ENCODE results near the gene GAD2.

Gene GAD2

DNA sequence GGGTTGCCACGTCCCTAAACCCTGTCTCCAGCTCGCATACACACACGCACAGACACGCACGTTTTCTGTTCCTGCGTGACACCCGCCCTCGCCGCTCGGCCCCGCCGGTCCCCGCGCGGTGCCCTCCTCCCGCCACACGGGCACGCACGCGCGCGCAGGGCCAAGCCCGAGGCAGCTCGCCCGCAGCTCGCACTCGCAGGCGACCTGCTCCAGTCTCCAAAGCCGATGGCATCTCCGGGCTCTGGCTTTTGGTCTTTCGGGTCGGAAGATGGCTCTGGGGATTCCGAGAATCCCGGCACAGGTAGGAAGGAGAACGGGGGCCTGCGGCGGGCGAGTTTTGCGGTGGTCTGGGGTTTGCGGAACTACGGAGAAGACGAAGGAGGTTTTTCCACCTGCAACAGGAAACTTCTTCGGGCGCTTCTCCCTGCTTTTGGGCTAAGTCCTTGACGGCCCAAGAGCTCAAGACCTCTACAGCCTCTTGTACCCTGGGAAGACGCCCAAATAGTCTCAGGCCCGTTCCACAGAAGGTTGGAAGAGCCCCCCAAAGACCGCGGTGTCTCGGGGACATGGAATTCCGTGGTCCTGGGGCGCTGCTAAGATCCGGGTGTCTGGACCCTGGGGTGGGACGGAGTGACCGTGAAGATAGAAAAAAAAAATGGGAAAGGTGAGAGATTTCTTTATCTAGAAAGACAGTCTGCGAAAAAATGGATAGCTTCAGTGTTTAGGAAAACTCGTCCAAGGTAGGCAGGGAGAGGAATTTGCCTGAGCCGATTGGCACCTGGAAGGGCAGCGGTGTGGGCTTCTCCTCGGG is at the start of gene GAD2:
Gene GAD2 (plus strand): TSS at position 190 of the 811 bp plus-strand sequence. CDS start 36 bp downstream, at position 226.
- DNase-seq (ENCODE audit: low read depth): no peak

DNA sequence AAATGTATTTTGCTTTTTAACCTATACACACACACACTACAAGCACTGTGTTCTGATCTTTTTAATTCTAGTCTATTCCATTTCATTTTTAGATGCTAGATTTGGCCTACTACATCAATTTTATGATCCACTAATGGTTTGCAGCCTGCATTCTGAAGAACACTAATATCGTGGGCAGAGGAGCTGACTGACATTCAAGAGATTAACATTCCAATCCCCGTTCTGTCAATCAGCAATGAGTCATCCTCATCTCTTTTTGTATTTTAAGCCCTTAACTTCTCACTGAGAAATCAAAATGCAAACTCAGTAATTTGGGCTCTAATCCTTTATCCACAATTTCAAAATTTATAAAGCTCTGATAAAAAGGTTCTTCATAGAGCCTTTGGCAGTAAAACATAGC is 47.1 kb upstream of the GAD2 start:
- no peak for DNase-seq (ENCODE audit: low read depth)

DNA sequence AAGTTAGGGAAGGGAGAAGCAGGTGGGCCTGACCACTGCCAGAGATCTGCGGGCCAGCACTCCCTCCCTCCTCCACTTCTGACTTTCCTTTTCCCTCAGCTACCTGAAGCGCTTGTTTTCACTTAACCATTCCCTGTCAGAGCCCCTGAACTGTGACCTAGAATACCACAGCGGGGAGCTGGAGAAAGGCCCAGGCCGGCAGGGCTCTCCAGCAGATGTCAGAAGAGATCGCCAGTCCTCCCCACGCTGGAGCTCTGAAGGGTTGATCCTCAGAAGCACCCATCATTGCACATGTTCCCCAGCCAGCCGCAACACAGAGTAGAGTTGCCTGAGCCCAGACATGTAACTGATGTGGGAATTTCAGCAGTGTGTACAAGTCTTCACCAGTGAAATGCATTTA is 44.4 kb upstream of the GAD2 start:
- no peak for DNase-seq (ENCODE audit: low read depth)

DNA sequence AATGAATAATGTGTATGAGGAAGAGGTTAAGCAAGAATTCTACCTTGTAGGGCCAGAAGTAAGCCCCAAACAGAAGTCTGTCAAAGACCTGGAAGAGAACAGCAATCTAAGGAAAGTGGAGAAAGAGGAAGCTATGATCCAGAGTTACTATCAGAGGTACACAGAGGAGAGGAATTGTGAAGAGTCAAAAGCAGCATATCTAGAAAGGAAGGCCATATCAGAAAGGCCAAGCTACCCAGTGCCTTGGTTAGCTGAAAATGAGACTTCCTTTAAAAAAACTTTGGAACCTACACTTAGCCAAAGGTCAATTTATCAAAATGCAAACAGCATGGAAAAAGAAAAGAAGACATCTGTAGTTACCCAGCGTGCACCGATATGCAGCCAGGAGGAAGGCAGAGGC is 42.7 kb upstream of the GAD2 start:
- no peak for DNase-seq (ENCODE audit: low read depth)

DNA sequence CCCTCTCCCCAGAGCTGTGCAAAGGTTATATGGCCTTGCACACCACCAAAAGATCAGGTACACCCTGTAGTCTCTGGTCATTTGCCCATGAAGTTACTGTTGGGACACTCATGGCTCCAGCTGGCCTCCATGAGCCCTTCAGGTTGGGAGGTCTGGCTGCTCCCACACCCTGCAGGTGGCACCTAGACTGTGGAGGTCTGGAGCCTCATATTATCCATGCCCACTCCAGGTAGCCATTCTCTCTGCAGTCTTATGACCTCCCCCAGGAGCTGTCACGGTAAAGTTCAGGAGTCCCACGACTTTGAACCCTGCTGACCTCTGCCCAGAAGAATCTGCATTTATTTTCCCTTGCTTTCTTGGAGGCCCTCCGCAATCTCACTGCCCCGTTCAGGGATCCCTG is 39.2 kb upstream of the GAD2 start:
- no peak for DNase-seq (ENCODE audit: low read depth)

DNA sequence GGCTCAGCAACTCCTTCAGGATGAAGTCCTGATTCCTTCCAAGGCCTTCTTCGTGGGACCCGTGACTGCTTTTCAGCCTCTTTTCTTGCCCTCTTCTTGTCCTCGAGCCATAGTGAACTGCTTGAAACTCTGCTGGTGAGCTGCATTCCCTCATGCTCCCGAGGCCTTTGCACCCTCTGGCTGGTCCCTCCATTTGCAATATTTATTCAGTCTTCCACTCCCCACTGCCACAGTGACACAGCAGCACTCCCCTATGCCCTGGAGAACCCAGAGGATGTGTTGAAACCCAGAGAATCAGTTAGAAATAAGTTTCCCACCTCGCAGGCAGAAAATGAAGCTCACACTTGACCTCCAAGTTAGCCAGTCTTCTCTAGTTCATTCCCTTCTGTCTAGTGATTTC is 22.3 kb upstream of the GAD2 start:
- no peak for DNase-seq (ENCODE audit: low read depth)

DNA sequence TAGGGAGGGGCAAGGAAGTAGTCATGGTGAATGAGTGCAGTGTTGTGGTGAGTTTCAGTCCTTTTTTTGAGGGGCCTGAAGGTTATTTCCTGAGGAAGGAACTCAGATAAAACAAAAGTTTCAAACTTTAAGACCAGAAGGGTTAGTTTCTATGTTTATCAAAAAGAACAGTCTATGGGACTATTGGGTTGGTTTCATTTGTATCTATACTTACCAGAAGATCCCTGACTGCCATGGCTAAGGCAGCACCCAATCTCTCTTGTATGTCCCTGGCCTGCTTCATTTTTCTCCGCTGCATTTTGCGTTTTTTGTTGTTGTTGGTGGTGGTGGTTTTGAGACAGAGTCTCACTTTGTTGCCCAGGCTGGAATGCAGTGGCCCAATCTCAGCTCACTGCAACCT is 19.3 kb upstream of the GAD2 start:
- DNase-seq (ENCODE audit: low read depth): no peak

DNA sequence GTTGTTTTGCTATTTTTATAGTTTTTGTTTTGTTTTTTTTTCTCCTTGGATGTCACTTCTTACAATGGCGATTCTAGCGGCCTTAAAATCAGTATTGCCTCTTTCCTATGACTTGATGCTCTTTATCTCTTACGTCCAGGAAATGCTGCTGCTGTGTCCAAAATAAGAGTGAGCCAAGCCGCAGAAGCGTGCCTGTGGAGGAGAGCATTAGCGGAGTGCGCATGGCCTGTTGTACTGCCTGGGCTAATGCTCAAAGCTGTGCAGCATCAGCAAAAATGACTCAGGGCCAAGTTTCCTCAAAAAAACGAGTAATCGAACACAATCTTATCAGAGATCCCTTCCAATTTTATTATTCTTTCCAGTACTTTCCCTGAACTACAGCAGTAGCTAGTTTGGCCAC is 18.5 kb upstream of the GAD2 start:
- no peak for DNase-seq (ENCODE audit: low read depth)

DNA sequence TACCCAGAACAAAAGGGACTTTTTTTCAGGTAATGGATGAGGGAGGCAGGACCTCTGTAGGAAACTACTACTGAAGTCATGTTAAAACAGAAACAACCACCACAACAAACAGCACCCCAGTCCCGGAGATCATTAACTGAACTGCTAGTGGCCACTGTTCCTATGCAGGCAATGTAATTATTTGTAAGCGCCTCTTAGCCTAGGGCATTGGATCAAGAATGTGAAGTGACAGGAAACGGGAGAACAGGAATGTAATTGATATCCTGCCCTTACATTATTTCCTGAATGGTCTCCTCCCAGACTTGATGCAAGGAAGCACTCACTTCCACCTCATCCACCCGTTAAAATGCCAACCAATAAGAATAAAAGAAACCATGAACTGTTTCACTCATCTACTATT is 16.7 kb upstream of the GAD2 start:
- DNase-seq (ENCODE audit: low read depth): no peak

DNA sequence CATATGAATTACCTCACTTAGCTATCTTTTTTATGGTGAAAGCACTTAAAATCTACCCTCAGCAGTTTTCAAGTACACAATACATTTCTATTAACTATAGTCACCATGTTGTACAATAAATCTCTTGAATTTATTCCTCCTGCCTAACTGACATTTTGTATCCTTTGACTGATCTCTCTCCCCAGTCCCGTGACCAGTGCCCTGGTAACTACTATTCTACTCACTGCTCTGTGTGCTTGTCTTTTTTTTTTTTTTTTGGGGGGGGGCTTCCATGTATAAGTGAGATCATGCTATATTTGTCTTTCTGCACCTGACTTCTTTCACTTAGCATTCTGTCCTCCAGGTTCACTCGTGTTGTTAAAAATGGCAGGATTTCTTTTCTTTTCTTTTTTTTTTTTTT is 11.4 kb upstream of the GAD2 start:
- no peak for DNase-seq (ENCODE audit: low read depth)

DNA sequence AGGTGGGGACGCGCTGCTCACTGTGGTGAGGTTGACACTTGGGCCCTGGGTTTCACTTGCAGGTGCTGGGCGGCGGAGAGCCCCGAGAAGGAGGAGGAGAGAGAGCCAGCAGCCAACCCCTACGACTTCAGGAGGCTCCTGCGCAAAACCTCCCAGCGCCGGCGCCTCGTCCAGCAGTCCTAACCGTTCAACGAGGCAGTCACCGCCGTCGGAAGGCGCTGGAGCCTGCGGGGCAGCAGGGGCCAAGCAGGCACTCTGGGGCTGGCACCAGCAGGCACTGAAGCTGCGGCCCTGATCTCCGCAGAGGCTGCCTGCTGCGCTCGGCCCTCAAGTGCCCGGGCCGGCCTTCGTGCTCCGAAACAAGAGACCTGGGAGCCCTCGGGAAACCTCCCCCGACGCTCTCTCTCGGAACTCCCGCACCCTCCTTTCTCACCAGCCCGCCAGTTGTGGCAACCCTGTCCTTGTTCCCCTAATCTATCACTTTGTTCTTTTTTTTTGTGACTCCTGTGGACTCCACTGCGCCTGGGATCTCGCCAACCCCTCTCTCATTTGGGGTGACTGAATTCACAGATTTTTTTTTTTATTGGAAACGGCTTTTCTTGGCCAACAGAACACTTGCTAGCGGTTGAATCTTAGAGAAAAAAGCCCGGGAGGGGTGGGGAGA is 4.7 kb upstream of the GAD2 start:
- DNase-seq (ENCODE audit: low read depth): no peak

DNA sequence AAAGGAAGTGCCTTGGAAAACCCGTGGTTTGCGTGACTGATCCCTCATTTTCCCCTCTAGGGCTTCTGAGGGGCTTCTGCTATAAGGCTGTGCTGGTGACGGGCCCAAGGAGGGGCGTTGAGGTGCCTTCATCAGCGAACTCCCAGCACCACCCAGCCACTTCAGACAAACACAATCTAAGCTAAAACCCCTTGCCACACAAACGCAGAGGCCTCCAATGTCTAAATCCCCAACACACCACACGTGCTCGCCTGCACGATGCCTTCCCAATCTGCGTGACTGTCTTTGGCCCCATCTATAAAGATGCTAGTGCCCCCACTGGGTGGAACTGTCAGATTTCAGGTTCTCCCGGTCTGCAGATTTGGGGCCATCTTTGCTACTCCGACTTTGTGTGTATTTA is 4.1 kb upstream of the GAD2 start:
- no peak for DNase-seq (ENCODE audit: low read depth)

DNA sequence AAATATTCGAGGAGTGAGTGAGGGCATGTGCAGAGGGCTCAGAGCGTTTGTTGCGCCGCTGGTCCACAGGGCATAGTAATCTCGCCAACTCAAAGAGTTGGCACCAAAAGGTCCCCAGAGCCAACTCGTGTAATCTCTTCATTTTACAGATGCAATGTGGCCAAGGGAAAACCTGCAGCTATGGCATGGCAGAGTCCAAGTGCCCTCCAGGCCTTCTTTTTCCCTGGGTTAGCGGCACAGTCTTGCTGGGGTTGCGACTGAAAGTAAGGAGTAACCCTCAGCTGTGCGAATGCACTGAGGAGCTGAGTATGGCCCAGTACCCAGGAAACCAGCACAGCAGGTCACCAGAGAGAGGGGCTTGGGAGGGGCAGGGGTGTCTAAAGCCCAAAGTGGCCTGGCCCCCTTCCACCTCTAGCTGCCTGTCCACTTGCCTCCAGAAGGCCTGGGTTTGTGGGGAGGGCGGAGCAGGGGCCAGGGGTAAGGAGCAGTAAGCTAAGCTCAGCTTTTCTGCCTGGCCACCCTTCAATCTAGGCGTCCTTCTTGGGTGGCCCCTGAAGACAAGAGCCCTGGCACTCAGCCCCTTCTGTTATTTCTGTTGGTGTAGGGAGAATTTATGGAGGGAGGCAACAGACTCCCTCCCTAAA is 3.3 kb upstream of the GAD2 start:
- no peak for DNase-seq (ENCODE audit: low read depth)

DNA sequence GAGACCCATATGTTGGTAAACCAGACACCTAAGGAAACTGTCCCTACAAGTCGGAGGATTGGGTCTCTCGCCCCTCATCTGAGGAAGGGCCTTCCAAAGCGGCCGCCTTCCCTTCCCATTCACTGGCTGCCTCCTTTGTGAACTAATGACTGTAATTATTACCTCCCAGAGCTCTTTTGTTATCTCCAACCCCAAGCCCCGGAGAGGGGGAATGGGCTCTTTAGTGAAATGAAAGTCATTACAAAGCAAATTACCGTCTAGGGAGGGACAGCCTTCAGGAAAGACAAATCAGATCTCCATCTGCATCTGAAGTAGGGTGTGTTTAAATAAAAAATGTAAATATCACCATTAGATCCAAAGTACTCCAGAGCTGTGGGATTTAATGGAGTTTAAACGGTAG is 2.6 kb upstream of the GAD2 start:
- no peak for DNase-seq (ENCODE audit: low read depth)

DNA sequence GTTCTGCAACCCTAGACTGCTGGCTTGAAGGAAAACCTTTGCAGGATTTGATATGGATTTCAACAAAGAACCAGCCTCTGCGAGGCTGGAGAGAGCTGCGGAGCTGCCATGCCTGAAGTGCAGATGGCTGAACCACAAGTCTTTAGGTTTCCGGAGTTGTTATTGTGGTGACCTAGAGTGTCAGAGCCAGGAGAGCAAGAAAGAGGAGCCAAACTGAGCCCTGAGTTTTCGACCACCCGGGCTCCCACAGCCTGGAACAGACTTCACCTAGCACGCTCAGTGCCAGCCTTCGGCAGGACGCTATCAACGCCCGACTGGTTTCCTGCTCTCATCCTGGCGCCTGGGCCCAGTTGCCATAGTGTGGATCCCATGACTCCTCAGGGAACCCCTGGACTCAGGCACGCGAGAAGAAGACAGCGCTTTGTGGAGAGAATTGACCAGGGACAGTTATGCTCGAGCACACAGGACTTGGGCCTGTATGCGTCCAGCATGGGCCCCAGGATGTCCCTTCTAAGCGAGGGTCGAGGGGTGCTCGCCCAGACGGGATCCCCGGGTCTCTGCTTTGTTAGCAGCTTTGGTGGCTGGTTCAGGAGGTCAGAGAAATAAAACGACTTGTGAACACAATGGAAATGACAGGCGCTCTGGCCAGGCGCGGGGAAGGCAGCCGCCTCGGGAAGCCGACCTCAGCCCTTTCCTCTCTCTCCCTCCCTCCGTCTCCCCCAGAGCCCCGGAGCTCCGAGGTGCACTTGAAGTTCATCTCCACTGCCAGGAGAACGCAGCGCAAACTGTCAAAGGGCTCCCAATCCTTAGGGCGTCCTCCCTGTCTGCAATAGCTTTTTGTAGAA is 1.8 kb upstream of the GAD2 start:
- no peak for DNase-seq (ENCODE audit: low read depth)

DNA sequence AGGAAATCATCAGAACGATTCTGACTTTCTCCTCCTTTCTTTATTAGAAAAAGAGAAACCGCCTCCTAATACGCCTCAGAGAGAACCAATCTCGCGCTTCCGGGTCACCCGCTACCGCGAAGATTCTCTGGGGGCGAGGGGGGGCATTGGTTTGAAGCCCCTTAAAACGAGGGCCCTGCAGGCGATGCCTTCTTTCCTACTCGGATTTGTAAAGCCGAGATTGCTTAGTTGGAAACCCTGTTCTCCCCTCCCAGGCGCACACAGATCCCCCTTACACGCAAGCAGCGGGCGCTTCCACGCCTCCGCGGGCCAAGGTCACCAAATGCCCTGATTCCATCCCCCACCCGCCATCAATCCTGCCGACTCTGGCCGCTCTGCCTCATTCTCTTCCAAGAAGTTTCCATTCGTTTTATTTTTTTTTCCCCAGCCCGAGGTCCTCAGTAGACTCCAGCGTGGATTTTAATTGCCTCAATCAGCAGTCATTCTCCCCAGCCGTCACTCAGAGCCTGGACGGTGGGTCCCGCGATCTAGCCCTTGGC is 1.1 kb upstream of the GAD2 start:
- no peak for DNase-seq (ENCODE audit: low read depth)

DNA sequence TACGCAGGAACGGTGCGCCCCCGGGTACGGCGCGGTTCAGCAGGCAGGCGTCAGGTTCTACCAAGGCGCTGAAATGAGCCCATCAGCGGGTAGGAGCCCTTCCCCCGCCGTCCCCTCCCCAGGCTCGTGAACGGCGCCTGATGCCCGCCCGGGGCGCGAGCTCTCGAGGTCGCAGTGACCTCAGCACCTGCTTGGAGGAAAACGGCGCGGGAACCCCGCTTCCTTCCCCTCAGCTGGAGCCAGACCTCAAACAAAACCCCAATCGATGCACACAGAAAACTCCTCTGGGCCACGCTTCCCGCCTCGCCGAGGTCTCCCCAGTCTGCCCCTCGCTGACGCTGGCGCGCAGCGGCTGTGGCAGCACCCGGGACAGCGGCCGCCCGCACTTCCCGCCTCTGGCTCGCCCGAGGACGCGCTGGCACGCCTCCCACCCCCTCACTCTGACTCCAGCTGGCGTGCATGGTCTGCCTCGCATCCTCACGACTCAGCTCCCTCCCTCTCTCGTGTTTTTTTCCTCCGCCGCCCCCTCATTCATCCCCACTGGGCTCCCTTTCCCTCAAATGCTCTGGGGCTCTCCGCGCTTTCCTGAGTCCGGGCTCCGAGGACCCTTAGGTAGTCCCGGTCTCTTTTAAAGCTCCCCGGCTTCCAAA is 514 bp upstream of the GAD2 start:
- DNase-seq (ENCODE audit: low read depth): no peak

DNA sequence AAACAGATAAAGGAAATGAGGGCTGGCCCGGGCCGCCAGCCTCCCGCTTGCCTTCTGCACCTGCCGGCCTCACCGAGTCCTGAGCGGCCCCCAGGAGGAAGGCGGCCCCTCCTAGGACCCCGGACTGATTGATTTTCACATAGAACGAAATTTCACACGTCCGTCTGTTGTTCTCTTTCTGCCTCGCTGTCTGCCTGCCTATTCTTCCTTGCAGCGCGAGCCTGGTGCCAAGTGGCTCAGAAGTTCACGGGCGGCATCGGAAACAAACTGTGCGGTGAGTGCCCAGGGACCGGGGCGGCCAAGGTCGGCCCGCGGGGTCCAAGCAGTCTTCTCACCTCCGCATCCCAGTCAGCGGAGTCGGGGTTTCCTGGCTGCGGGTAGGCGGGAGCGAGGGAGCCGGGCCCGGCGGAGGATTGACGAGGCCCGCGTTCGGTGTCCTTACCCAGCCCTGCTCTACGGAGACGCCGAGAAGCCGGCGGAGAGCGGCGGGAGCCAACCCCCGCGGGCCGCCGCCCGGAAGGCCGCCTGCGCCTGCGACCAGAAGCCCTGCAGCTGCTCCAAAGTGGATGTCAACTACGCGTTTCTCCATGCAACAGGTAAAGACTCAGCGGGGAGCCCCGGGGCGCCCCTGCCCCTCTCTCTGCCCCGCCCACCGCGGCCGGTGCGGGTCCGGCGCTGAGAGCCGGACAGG is 967 bp downstream of the GAD2 start:
- no peak for DNase-seq (ENCODE audit: low read depth)

DNA sequence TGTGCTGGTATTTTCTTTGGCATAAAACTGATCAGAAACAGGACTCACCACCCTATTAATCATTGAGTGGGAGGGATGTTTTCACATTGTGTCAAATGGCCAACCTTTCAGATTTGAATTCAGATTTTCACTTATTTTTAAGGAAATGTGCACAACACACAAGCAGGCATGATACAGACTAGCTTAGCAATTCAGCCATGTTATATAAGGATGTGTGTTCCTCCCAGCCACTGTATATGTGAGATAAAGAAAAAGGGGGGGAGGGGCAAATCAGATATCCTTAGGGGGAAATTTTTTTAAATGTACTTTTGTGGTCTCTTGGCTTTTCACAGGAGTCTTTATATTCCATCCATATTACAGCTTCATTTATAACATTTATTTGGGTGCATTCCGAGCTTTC is 3.1 kb downstream of the GAD2 start:
- no peak for DNase-seq (ENCODE audit: low read depth)

DNA sequence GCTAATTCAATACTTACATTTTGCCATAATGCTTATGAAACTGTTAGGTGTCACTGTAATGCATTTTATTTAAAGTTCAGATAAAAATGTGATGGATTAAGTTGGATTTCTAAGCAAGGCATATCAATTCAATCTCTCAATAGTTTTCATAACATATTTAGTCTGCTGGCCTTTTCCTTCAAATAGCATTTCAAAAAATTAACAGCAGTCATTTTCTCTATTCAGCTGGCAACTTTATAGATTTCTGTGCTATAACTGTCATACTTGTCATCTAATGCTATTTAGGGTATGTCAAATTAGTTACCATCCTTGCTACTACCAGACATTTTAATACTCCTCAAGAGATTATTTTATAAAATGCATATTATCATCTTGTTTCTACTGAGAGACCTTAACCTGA is 4.3 kb downstream of the GAD2 start:
- no peak for DNase-seq (ENCODE audit: low read depth)

DNA sequence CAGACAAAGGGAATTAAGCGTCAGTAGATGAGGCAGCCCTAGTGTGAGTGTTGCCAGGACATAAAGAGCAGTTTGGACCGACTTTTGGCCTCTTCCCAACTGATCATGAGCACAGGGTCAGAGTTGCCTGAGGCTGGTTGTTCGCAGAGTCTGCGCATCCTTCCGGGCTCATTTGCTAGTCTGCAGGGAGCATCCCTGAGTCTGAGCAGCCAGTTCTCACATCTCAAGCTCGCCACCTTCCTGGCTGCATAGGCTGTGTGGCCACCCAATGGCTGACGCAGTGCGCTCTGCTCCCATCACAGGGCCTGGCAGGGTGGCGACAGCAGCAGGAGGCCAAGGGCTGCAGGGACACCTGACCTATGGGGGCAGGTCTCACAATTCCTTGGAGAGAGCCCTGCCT is 5.0 kb downstream of the GAD2 start:
- DNase-seq (ENCODE audit: low read depth): no peak

Data from HS-5 (cell line).